ENCODE measurements around the gene EDAR.
A peak's percentile ranks its signal among the peaks of the same experiment; 100 is the strongest.

The EDAR gene

GRCh38 chr2:109000738-109001137, 11.7 kb upstream of the EDAR start:
- DNase-seq = no peak

GRCh38 chr2:108998911-108999310, 9.9 kb upstream of the EDAR start:
- no peak for DNase-seq

GRCh38 chr2:108994178-108994577, 5.2 kb upstream of the EDAR start:
- no peak for DNase-seq

GRCh38 chr2:108993095-108993937, 4.3 kb upstream of the EDAR start:
- DNase-seq = no peak

GRCh38 chr2:108988076-108988795, 784 bp downstream of the EDAR start:
- DNase-seq = no peak

GRCh38 chr2:108986916-108987510, 2.0 kb downstream of the EDAR start:
- no peak for DNase-seq

- no peak for DNase-seq
Observed at GRCh38 chr2:108983610-108984009, 5.4 kb downstream of the EDAR start.

GRCh38 chr2:108983061-108983460, 6.0 kb downstream of the EDAR start:
- DNase-seq = no peak

GRCh38 chr2:108982259-108982679, 6.8 kb downstream of the EDAR start:
- DNase-seq = peak; percentile 69

GRCh38 chr2:108981846-108982245, 7.2 kb downstream of the EDAR start:
- peak; percentile 47 for DNase-seq

- DNase-seq = no peak
Observed at GRCh38 chr2:108980076-108980475, 8.9 kb downstream of the EDAR start.

GRCh38 chr2:108979461-108979860, 9.6 kb downstream of the EDAR start:
- peak; percentile 1 for DNase-seq

- peak; percentile 87 for DNase-seq
Observed at GRCh38 chr2:108978709-108979111, 10.3 kb downstream of the EDAR start.

- DNase-seq = no peak
Observed at GRCh38 chr2:108975613-108976435, 13.2 kb downstream of the EDAR start.

GRCh38 chr2:108974674-108975073, 14.3 kb downstream of the EDAR start:
- DNase-seq = no peak

- no peak for DNase-seq
Observed at GRCh38 chr2:108972663-108973062, 16.4 kb downstream of the EDAR start.

GRCh38 chr2:108971661-108972566, 17.1 kb downstream of the EDAR start:
- DNase-seq = no peak

- no peak for DNase-seq
Observed at GRCh38 chr2:108970369-108970768, 18.7 kb downstream of the EDAR start.

- DNase-seq = no peak
Observed at GRCh38 chr2:108969856-108970255, 19.2 kb downstream of the EDAR start.

GRCh38 chr2:108968619-108969018, 20.4 kb downstream of the EDAR start:
- peak; percentile 11 for DNase-seq

- no peak for DNase-seq
Observed at GRCh38 chr2:108967757-108968156, 21.3 kb downstream of the EDAR start.

Measured in NCI-H69 (cell line).